Measurements from ENCODE around the gene NRF1.

NRF1 gene

DNA sequence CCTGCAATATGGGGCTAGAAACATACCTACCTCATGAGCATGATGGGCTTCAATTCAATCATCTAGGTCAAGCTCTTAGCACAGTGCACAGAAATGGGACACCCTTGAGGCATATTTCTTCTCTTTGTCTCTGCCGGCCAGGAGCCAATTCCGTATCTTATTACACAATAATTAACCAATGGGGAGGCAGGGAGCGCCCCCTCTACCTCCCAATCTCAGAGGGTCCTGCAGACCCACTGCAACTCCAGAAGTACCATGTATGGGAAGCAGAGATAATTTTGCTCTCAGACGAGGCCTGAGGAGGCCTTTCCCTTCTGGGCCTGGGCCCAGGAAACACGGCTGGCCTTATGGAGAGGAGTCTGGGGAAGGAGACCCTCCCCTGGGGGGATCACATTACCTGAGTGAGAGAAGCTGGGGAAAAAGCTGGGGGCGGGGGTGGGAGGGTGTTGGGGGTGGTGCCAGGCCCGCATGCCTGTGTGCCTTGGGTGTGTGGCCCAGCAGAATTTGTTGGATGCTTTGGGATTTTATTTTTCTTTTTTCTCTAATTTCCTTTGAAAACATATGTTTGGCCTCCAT lies 185.8 kb downstream of the NRF1 start:
- no peak for DNase-seq (ENCODE audit: low spot score)
- TF ChIP-seq, protein P1, sequence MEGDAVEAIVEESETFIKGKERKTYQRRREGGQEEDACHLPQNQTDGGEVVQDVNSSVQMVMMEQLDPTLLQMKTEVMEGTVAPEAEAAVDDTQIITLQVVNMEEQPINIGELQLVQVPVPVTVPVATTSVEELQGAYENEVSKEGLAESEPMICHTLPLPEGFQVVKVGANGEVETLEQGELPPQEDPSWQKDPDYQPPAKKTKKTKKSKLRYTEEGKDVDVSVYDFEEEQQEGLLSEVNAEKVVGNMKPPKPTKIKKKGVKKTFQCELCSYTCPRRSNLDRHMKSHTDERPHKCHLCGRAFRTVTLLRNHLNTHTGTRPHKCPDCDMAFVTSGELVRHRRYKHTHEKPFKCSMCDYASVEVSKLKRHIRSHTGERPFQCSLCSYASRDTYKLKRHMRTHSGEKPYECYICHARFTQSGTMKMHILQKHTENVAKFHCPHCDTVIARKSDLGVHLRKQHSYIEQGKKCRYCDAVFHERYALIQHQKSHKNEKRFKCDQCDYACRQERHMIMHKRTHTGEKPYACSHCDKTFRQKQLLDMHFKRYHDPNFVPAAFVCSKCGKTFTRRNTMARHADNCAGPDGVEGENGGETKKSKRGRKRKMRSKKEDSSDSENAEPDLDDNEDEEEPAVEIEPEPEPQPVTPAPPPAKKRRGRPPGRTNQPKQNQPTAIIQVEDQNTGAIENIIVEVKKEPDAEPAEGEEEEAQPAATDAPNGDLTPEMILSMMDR (IDR thresholded peaks at IDR 0.05; ENCODE audit: extremely low read depth, missing control alignments) = no peak

DNA sequence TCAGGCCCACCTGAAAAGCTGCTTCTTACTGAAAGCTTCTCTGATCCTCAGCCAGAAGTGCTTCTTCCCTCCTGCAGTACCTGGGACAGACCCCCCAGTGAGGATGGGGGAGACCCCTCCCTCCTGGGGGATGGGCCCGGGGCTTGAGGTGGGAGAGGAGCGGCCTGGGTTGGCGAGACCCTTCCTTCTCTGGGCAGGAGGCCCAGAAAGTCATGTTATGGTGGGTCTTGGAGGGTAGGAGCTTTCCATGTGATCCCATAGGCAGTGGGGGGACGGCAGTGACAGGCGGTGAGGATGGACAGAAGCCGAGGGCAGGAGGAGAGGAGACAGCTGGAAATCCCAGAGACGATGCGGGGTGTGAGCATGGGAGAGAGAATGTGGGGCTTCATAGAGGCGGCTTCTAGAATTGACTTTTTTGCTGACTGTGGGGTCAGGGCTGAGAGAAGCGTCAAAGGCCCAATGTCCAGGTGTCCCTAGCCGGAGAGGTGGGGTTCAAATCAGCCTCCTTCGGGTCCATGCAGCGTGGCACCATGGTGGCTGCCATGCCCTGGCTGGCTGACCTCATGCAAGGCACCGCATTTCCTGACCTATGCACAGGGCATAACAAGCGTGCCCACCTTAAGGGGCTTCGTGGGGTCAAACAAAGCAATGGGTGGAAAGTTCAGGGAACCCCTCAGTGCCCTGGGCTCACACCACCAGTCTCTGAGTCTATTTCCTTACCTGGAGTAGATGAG lies 187.3 kb downstream of the NRF1 start:
- TF ChIP-seq, protein P1 (IDR thresholded peaks at IDR 0.05; ENCODE audit: extremely low read depth, missing control alignments) = no peak
- no peak for DNase-seq (ENCODE audit: low spot score)

DNA sequence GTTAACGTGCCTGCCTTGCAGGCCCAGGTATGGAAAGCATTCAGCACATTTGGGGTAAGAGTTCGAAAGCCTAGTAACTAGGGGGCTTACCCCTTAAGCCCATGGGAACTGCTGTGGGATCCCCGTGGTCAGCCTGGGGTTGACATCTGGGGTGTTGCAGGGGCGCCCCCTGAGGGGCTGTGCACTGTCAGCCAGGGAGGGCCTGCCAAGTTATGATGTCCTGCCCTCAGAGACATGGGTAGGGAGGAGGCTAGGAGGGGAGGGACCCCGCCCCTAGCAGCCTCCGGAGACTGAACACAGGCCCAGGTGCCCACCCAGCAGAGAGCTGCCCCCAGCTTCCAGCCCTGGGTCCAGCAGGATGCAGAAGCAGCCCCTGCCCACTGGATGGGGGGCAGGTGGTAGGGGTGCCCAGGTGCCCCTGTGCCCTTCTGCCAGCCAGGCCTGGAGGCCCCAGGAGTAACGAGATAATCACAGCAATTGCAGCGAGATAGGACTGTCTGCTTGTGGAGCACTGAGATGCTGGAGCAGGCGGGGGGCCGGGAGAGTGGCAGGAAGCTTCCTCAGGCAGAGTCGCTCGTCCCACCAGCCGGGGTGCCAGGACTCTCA lies 187.9 kb downstream of the NRF1 start:
- TF ChIP-seq, protein P1 (IDR thresholded peaks at IDR 0.05; ENCODE audit: extremely low read depth, missing control alignments) = no peak
- DNase-seq (ENCODE audit: low spot score) = no peak

DNA sequence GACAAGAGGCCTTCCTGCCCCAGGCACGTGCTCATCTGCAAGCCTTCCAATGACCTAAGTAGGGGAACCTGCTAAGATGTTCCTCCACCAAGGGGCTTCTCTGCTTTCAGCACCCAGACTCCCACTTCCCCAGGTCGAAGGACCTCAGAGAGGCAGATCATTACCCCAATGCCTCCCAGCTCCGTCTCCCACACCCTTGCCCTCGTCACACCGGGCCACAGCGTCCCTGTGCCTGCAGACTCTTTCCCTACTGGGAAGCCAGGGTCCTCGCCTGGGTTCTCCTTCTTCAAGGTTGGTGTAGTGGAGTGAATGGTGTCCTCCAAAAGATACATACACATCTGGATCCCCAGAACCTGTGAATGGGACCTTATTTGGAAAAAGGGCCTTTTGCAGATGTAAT lies 189.4 kb downstream of the NRF1 start:
- DNase-seq (ENCODE audit: low spot score) = no peak
- TF ChIP-seq, protein P1 (IDR thresholded peaks at IDR 0.05; ENCODE audit: extremely low read depth, missing control alignments) = no peak

DNA sequence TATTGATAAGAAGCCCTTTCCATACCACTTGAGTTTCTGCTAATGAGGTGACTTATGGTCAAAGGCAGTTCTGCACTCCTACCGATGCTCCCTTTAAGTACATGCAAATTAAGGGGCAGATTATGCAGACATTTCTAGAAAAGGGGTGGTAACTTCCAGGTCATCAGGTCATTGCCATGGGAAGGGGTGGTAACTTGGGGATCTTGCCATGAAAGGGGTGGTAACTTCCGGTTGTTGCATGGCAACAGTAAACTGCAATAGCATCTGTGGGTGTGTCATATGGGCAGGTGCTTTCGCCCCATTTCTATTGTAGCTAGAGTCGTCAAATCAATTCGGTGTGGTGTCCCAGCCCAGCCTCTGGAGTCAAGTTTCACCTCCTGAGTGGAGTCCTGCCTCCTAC lies 190.4 kb downstream of the NRF1 start:
- TF ChIP-seq, protein P1 (IDR thresholded peaks at IDR 0.05; ENCODE audit: extremely low read depth, missing control alignments) = no peak
- no peak for DNase-seq (ENCODE audit: low spot score)

DNA sequence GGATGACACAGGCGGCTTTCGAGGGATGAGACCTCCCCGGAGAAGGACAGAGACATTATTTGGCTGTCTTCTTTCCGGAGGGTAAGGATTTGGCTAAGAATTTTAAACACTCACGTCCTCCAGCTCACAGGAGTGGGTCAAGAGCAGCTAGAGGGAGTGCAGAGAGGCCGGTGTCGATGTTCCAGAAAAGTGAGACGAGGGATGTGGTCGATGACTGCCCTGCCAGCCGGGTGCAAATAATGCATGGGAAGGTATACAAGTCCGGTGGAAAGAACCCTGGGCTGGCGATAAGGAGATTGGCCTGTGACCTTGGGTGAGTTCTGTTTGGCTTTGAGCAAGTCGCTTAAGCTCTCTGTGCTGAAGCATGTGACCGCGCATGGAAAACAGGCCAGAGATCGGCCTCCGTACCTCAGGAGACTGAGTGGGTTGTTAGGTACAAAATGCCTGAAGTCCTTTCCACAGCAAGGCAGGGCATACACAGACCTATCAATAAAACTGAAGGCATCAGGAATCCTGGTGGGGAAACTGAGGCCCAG lies 192.1 kb downstream of the NRF1 start:
- TF ChIP-seq, protein P1 (IDR thresholded peaks at IDR 0.05; ENCODE audit: extremely low read depth, missing control alignments) = no peak
- no peak for DNase-seq (ENCODE audit: low spot score)
